ENCODE data around the gene KRTAP16-1.

- TF ChIP-seq CTCF (IDR thresholded peaks at IDR 0.05) (no peak), POLR2A (IDR thresholded peaks at IDR 0.05) (no peak)
These were observed 15.1 kb downstream of the KRTAP16-1 start for GRCh38 chr17:41294016-41294415.
